H1 (cell line): Measurements from ENCODE around the gene UBASH3B. TPM values are rescaled to one million over a fixed set of nuclear protein-coding genes. Genes with fewer than 3 reads are reported as not detected.

Source experiments
- CTCF ChIA-PET: fragments of 300-600 bp; sonication (Branson Sonifier 250); formaldehyde crosslinking; loops from one replicate; lab custom pipeline; 2021; ENCODE audit not compliant: partially characterized antibody; lab: Charles Lee
- POLR2A ChIA-PET: fragments of 300-600 bp; sonication (Branson Sonifier 250); formaldehyde crosslinking; loops from one replicate; lab custom pipeline; 2021; ENCODE audit warnings: inconsistent platforms; ENCODE audit not compliant: partially characterized antibody; lab: Charles Lee
- DNase-seq, 2 experiments: peaks; one replicate each; pipeline versions ENCODE4 v3.0.0 to v3.0.0-alpha.2; 2010 to 2022; ENCODE audit warnings: low spot score in 2 of 2, low read depth in 1 of 2, mixed read lengths in 1 of 2
- FAIRE-seq: peaks from 2 replicates; lab custom pipeline; 2011; peaks lifted over from hg19 to GRCh38; lab: Jason Lieb, UNC
- H2AFZ ChIP-seq: 2 replicates; pipeline ENCODE4 v1.8.1; 2012; ENCODE audit warnings: low read length, inconsistent platforms
- H2AK5ac ChIP-seq: 2 replicates; pipeline ENCODE4 v1.6.1; 2013; ENCODE audit warnings: low read depth, low read length
- H2BK120ac ChIP-seq: replicated peaks from 2 replicates; pipeline ENCODE3; 2013; ENCODE audit warnings: low read depth, low read length, inconsistent platforms
- H2BK12ac ChIP-seq: 2 replicates; pipeline ENCODE4 v1.6.1; 2013; ENCODE audit warnings: low read depth, low read length
- H2BK15ac ChIP-seq: 2 replicates; pipeline ENCODE4 v1.6.1; 2013; ENCODE audit warnings: low read length
- H2BK20ac ChIP-seq: 2 replicates; pipeline ENCODE4 v1.6.1; 2013; ENCODE audit warnings: low read length
- H2BK5ac ChIP-seq: 2 replicates; pipeline ENCODE4 v1.6.1; 2013; ENCODE audit warnings: low read depth, low read length
- H3K14ac ChIP-seq: 2 replicates; pipeline ENCODE4 v1.6.1; 2013; ENCODE audit warnings: inconsistent platforms; ENCODE audit not compliant: insufficient read length
- H3K18ac ChIP-seq: 2 replicates; pipeline ENCODE4 v1.6.1; 2013; ENCODE audit warnings: low read length; ENCODE audit errors: extremely low read depth
- H3K23ac ChIP-seq: 2 replicates; pipeline ENCODE4 v1.6.1; 2013; ENCODE audit warnings: inconsistent platforms; ENCODE audit not compliant: insufficient read length
- H3K23me2 ChIP-seq: 2 replicates; pipeline ENCODE4 v1.6.1; 2013; ENCODE audit warnings: low read depth, low read length
- H3K27ac ChIP-seq: 2 replicates; pipeline ENCODE4 v1.6.1; 2011; ENCODE audit warnings: low read depth, low read length, inconsistent platforms
- H3K27me3 ChIP-seq, 4 experiments: replicated peaks in 1 of 4; 1 replicate in 1 of 4; 2 replicates in 3 of 4; pipeline versions ENCODE4 v1.6.1 to v1.8.1; 2011 to 2013; ENCODE audit warnings: low read length in 3 of 4, mild to moderate bottlenecking in 3 of 4, inconsistent platforms in 2 of 4, mixed read lengths in 2 of 4, moderate library complexity in 1 of 4; ENCODE audit not compliant: control insufficient read depth in 3 of 4, insufficient read depth in 3 of 4; ENCODE audit errors: extremely low read depth in 1 of 4
- H3K36me3 ChIP-seq, 4 experiments: 2 replicates each; pipeline versions ENCODE4 v1.6.1 to v1.8.1; 2011 to 2013; ENCODE audit warnings: mild to moderate bottlenecking in 4 of 4, low read length in 3 of 4, moderate library complexity in 2 of 4, control low read depth in 1 of 4, inconsistent platforms in 1 of 4; ENCODE audit not compliant: insufficient read depth in 4 of 4, control insufficient read depth in 2 of 4
- H3K4ac ChIP-seq: replicated peaks from 2 replicates; pipeline ENCODE3; 2013; ENCODE audit warnings: low read length, low read depth, mixed read lengths, inconsistent platforms; ENCODE audit not compliant: insufficient read length
- H3K4me1 ChIP-seq, 4 experiments: replicated peaks in 1 of 4; 1 replicate in 1 of 4; 2 replicates in 3 of 4; pipeline versions ENCODE4 v1.6.1 to v1.8.1; 2011 to 2013; ENCODE audit warnings: low read length in 3 of 4, inconsistent platforms in 2 of 4, mixed read lengths in 1 of 4; ENCODE audit not compliant: insufficient read depth in 4 of 4, control insufficient read depth in 3 of 4
- H3K4me2 ChIP-seq, 2 experiments: 2 replicates each; pipeline versions ENCODE4 v1.6.1 to v1.8.1; 2011 to 2013; ENCODE audit warnings: low read depth in 2 of 2, low read length in 2 of 2, control low read depth in 1 of 2, inconsistent platforms in 1 of 2, mild to moderate bottlenecking in 1 of 2; ENCODE audit not compliant: insufficient read depth in 1 of 2
- H3K4me3 ChIP-seq, 4 experiments: fragments of 200-600, 300-600 bp in 1 of 4; sonication (generic), shearing (Covaris generic), sonication (Bioruptor Twin) in 1 of 4; 2 replicates each; pipeline versions ENCODE4 v1.5.1 to v1.8.1; 2011 to 2016; ENCODE audit warnings: low read length in 4 of 4, low read depth in 3 of 4, control low read depth in 2 of 4, inconsistent platforms in 2 of 4, mild to moderate bottlenecking in 2 of 4, mixed read lengths in 1 of 4, moderate library complexity in 1 of 4; ENCODE audit not compliant: insufficient read depth in 2 of 4; ENCODE audit errors: extremely low read depth in 1 of 4
- H3K56ac ChIP-seq: replicated peaks from 2 replicates; pipeline ENCODE3; 2013; ENCODE audit warnings: low read depth, mild to moderate bottlenecking, mixed read lengths, low read length, inconsistent platforms; ENCODE audit not compliant: insufficient read length
- H3K79me1 ChIP-seq: 2 replicates; pipeline ENCODE4 v1.6.1; 2013; ENCODE audit warnings: low read depth, low read length, control low read depth
- H3K79me2 ChIP-seq, 2 experiments: 2 replicates each; pipeline versions ENCODE4 v1.6.1 to v1.8.1; 2012 to 2013; ENCODE audit warnings: low read length in 2 of 2, mild to moderate bottlenecking in 2 of 2, inconsistent platforms in 1 of 2; ENCODE audit not compliant: insufficient read depth in 2 of 2, control insufficient read depth in 1 of 2
- H3K9ac ChIP-seq, 4 experiments: replicated peaks in 1 of 4; 1 replicate in 1 of 4; 2 replicates in 3 of 4; pipeline versions ENCODE4 v1.6.1 to v1.8.1; 2011 to 2013; ENCODE audit warnings: low read depth in 3 of 4, low read length in 3 of 4, control low read depth in 2 of 4, mild to moderate bottlenecking in 2 of 4, moderate library complexity in 2 of 4, inconsistent platforms in 1 of 4; ENCODE audit errors: extremely low read depth in 1 of 4
- H3K9me3 ChIP-seq, 2 experiments: 2 replicates each; pipeline versions ENCODE4 v1.6.1 to v1.8.1; 2012 to 2013; ENCODE audit warnings: mild to moderate bottlenecking in 2 of 2, moderate library complexity in 2 of 2, control low read depth in 1 of 2, inconsistent platforms in 1 of 2, low read depth in 1 of 2, low read length in 1 of 2, mixed read lengths in 1 of 2; ENCODE audit not compliant: insufficient read depth in 2 of 2
- H4K20me1 ChIP-seq, 2 experiments: replicated peaks in 1 of 2; 2 replicates each; pipeline versions ENCODE3 to v1.8.1; 2011 to 2013; ENCODE audit warnings: inconsistent platforms in 2 of 2, low read length in 2 of 2, mild to moderate bottlenecking in 1 of 2; ENCODE audit not compliant: insufficient read depth in 2 of 2, control insufficient read depth in 1 of 2
- H4K5ac ChIP-seq: 2 replicates; pipeline ENCODE4 v1.6.1; 2013; ENCODE audit warnings: low read length, low read depth, mixed read lengths, inconsistent platforms; ENCODE audit not compliant: insufficient read length
- H4K8ac ChIP-seq: 2 replicates; pipeline ENCODE4 v1.8.0; 2013; ENCODE audit warnings: mild to moderate bottlenecking, moderate library complexity, low read length, inconsistent platforms; ENCODE audit not compliant: insufficient read depth; ENCODE audit errors: extremely low read depth
- H4K91ac ChIP-seq: replicated peaks from 2 replicates; pipeline ENCODE3; 2013; ENCODE audit warnings: low read length, mixed read lengths, inconsistent platforms; ENCODE audit not compliant: insufficient read length
- CBX8 ChIP-seq: fragments of 300-800, 300-1000 bp; sonication (generic); IDR thresholded peaks from 2 replicates; pipeline ENCODE4 v1.7.1; 2016; ENCODE audit warnings: low read depth, low read length, borderline replicate concordance
- CHD2 ChIP-seq: IDR thresholded peaks from 2 replicates; pipeline ENCODE4 v1.6.1; 2012; ENCODE audit warnings: low read length, improper control_type of control experiment
- CTBP2 ChIP-seq: IDR thresholded peaks from 2 replicates; pipeline ENCODE4 v1.7.0; 2011; ENCODE audit warnings: borderline replicate concordance, mild to moderate bottlenecking, moderate library complexity, mixed read lengths, low read length; ENCODE audit not compliant: insufficient read depth, insufficient read length
- GTF2F1 ChIP-seq: IDR thresholded peaks from 2 replicates; pipeline ENCODE4 v1.6.1; 2012; ENCODE audit warnings: low read depth, low read length, improper control_type of control experiment, borderline replicate concordance
- RAD21 ChIP-seq, 2 experiments: IDR thresholded peaks in 1 of 2; conservative IDR thresholded peaks in 1 of 2; 2 replicates each; pipeline ENCODE4 v1.6.1; 2011; ENCODE audit warnings: low read depth in 2 of 2, low read length in 2 of 2, improper control_type of control experiment in 1 of 2, inconsistent platforms in 1 of 2, mild to moderate bottlenecking in 1 of 2, moderate library complexity in 1 of 2
- RNF2 ChIP-seq: fragments of 200-900, 300-1000 bp; sonication (generic); IDR thresholded peaks from 2 replicates; pipeline ENCODE4 v1.7.1; 2016; ENCODE audit warnings: borderline replicate concordance, low read depth, mild to moderate bottlenecking, antibody characterized with exemption, low read length; ENCODE audit not compliant: poor library complexity, severe bottlenecking; ENCODE audit errors: missing control alignments
- SAP30 ChIP-seq: fragments of 300-600 bp; sonication (generic); IDR thresholded peaks from 2 replicates; pipeline ENCODE4 v1.7.1; 2012; ENCODE audit warnings: low read length, moderate library complexity, mild to moderate bottlenecking, inconsistent platforms; ENCODE audit not compliant: insufficient read depth, insufficient replicate concordance
- TAF7 ChIP-seq: optimal IDR thresholded peaks from 2 replicates; pipeline ENCODE3; 2011; ENCODE audit warnings: low read depth, mild to moderate bottlenecking, inconsistent platforms, low read length, moderate library complexity, borderline replicate concordance
- WGBS, 2 experiments: shearing (Covaris generic) in 1 of 2; methylation state at CpG; one replicate each; pipeline versions ENCODE4 v1.1.6 to v1.1.7; 2013 to 2015; ENCODE audit warnings: low lambda C conversion rate in 2 of 2, mixed read lengths in 2 of 2, inconsistent platforms in 1 of 2, low coverage in 1 of 2, missing lambda C conversion rate in 1 of 2; ENCODE audit not compliant: insufficient replicate concordance in 2 of 2, insufficient coverage in 1 of 2, insufficient read length in 1 of 2; ENCODE audit errors: extremely low coverage in 1 of 2, missing lambda C conversion rate in 1 of 2; 5-methylcytosine and 5-hydroxymethylcytosine counted together
- polyA plus RNA-seq, 7 experiments: library from polyadenylated mRNA; depleted of rRNA in 3 of 7; stranded (reverse) in 5 of 7; unstranded in 2 of 7; fragments of >200 nt in 5 of 7; fragments of 200-250 nt in 2 of 7; gene quantifications; 1 replicate in 5 of 7; 2 replicates in 1 of 7; 4 replicates in 1 of 7; pipeline versions ENCODE4 v1.2.1 to v1.2.3, GENCODE V29; 2011 to 2013; ENCODE audit warnings: missing spikeins in 2 of 7, mixed read lengths in 2 of 7
- total RNA-seq: library from RNA; stranded (reverse); fragmentation: NEBNext Ultra II Directional; extraction: Animal tissue kit (Norgen Biotek cat#: 25700); gene quantifications from 2 replicates; pipeline ENCODE4 v1.2.1, GENCODE V29; 2021
- TF ChIP-seq, protein P1 (sequence below): IDR thresholded peaks from 2 replicates; pipeline ENCODE4 v1.6.1; 2012; ENCODE audit warnings: inconsistent platforms
- TF ChIP-seq, protein P2 (sequence below): IDR thresholded peaks from 2 replicates; pipeline ENCODE4 v1.6.1; 2011; ENCODE audit warnings: low read depth, mild to moderate bottlenecking, low read length; ENCODE audit not compliant: insufficient read depth

UBASH3B gene
- total and polyA plus RNA-seq, 2 of the 8 experiments (the other 6 are each of a cell fraction or from before 2014, with no cell fraction given) = 7.5 to 9.5 TPM

DNA sequence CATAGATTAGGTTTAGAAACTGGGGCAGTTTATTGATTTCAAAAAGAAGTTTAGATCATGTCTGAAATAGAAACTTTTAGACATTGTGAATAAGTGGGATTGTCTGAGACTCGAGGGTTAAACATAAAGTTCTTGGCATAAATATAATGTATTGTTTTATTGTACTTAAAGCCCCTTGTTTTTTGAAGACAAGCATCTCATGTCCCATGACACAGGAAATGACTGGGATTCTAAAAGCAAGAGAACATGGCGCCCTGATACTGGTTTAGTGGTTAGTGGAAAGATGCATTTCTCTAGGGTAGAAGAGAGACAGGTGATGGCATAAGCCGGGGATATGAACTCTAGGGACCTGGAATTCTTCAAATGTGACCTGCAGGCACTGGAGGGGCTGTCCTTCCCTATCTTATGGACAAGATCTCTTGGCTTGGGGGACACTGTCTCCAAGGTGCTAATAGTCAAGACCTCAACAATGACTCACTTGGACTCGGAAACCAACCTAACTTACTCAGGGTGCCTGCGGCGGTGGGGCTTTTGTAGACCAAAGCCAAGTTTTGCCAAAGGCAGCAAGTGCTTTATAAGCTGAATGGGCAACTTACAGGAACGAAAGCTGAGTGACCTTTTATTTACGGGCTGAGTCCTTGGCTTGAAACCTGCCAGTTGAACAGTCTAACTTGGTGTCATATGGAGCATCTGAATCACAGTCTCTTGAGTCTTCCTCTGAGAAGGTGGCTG, 48.2 kb downstream of the UBASH3B start:
- FAIRE-seq = no peak
- TF ChIP-seq SAP30 (no peak), RNF2 (no peak), CHD2 (no peak), CTBP2 (no peak), TAF7 (no peak), CBX8 (no peak), RAD21 (IDR thresholded peaks at IDR 0.05 in 1 of 2, conservative IDR thresholded peaks at IDR 0.05 in 1 of 2; ENCODE audit: low read depth in 2 of 2, low read length in 2 of 2) (no peak), GTF2F1 (no peak)
- TF ChIP-seq, protein P1, sequence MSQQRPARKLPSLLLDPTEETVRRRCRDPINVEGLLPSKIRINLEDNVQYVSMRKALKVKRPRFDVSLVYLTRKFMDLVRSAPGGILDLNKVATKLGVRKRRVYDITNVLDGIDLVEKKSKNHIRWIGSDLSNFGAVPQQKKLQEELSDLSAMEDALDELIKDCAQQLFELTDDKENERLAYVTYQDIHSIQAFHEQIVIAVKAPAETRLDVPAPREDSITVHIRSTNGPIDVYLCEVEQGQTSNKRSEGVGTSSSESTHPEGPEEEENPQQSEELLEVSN = no peak
- TF ChIP-seq, protein P2, sequence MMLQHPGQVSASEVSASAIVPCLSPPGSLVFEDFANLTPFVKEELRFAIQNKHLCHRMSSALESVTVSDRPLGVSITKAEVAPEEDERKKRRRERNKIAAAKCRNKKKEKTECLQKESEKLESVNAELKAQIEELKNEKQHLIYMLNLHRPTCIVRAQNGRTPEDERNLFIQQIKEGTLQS = no peak

More for the DNA sequence above, 48.2 kb downstream of the UBASH3B start:
- H3K9me3 ChIP-seq = no peaks in the 10 kb centered on the region
- H3K4me3 ChIP-seq = no peak overlapping the region
- no peak overlapping the region for H2BK5ac ChIP-seq
- H3K27ac ChIP-seq = no peak overlapping the region
- H2BK12ac ChIP-seq = no peak overlapping the region
- H2AFZ ChIP-seq = no peak overlapping the region
- no peaks in the 10 kb centered on the region for H3K36me3 ChIP-seq
- no peak overlapping the region for H2BK120ac ChIP-seq
- CTCF ChIA-PET = interaction anchor here (1.0 kb wide), 1 partner anchor 12 kb away, joined by 4 read pairs; no protein-coding TSS in a partner anchor
- H3K14ac ChIP-seq = no peak overlapping the region
- no peaks in the 10 kb centered on the region for H3K4me1 ChIP-seq
- H4K91ac ChIP-seq = no peak overlapping the region
- no peak overlapping the region for H2AK5ac ChIP-seq
- WGBS, 2 experiments = 88% methylated on average over 8 of the region's 8 CpGs; no CpG with 5 or more reads in 1 of the 2 experiments
- H4K5ac ChIP-seq = no peak overlapping the region
- no peak overlapping the region for H3K18ac ChIP-seq
- H3K9ac ChIP-seq = no peak overlapping the region
- no peak overlapping the region for H4K8ac ChIP-seq
- POLR2A ChIA-PET = no interaction called here
- H3K79me2 ChIP-seq = no peaks in the 10 kb centered on the region
- H4K20me1 ChIP-seq = no peaks in the 10 kb centered on the region
- H3K23ac ChIP-seq = no peak overlapping the region
- DNase-seq = no peak
- no peak overlapping the region for H3K56ac ChIP-seq
- H3K4me2 ChIP-seq = no peak overlapping the region
- no peaks in the 10 kb centered on the region for H3K27me3 ChIP-seq
- no peaks in the 10 kb centered on the region; the same call in 1 of the 2 replicates for H3K79me1 ChIP-seq
- no peak overlapping the region for H2BK15ac ChIP-seq
- no peak overlapping the region for H2BK20ac ChIP-seq
- H3K23me2 ChIP-seq = no peaks in the 10 kb centered on the region
- H3K4ac ChIP-seq = no peak overlapping the region
